ENCODE data around the gene DNAI1.
"Not testable (repeated sequence)": the region's sequence is repeated elsewhere in the genome, so short reads cannot be mapped to it uniquely, and the experiment has no call there.

Gene DNAI1

DNA sequence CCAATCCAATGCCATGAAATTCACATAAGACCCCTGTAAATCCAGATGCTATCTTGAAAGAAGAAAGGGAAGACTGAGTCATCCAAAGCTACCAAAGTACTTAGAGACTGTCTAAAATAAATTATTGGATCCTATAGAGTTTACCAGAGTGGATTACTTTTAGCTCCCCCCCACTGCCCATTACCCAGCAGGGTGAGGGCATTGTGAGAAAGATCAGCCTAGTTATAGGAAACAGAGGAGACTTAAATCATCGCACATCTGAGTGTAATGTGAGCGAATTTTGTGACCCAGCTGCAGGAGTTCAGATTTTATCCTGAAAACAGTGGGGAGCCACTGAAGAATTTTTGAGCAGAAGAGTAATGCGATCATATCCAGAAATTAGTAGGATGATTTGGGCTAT lies 65.7 kb downstream of the DNAI1 start:
- TF ChIP-seq CTCF (IDR thresholded peaks at IDR 0.05; ENCODE audit: low read depth, low read length): no peak
- DNase-seq (ENCODE audit: extremely low read depth, low read depth): no peak

DNA sequence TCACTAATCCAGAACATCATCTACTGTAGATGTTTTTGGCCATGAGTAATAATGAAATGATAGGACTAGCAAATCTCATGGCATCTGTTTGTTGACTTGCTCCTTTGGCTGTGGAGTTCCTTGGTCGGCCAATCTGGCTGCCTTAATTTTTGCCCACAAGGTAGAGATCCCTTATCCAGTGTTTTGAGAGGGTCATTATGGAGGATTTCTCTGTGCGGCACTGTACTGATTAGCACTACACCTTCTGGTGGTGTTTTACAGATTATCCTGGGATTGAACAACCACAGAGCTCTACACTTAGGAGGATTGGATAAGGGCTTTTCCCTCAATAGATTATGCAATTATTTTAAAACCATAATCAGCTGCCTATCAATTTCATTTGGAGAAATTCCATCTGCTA lies 67.4 kb downstream of the DNAI1 start:
- no peak for TF ChIP-seq CTCF (IDR thresholded peaks at IDR 0.05; ENCODE audit: low read depth, low read length)
- DNase-seq (ENCODE audit: extremely low read depth, low read depth): no peak

DNA sequence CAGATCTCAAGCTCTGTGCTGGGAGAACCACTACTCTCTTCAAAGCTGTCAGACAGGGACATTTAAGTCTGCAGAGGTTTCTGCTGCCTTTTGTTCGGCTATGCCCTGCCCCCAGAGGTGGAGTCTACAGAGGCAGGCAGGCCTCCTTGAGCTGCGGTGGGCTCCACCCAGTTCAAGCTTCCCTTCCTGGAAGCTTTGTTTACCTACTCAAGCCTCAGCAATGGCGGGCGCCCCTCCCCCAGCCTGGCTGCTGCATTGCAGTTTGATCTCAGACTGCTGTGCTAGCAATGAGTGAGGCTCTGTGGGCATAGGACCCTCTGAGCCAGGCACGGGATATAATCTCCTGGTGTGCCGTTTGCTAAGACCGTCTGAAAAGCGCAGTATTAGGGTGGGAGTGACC lies 73.4 kb downstream of the DNAI1 start:
- not testable (repeated sequence) for DNase-seq (ENCODE audit: extremely low read depth, low read depth)

- DNase-seq (ENCODE audit: extremely low read depth, low read depth): no peak
- no peak for TF ChIP-seq CTCF (IDR thresholded peaks at IDR 0.05; ENCODE audit: low read depth, low read length)
These were observed 78.1 kb downstream of the DNAI1 start for GRCh38 chr9:34536685-34537084.

DNA sequence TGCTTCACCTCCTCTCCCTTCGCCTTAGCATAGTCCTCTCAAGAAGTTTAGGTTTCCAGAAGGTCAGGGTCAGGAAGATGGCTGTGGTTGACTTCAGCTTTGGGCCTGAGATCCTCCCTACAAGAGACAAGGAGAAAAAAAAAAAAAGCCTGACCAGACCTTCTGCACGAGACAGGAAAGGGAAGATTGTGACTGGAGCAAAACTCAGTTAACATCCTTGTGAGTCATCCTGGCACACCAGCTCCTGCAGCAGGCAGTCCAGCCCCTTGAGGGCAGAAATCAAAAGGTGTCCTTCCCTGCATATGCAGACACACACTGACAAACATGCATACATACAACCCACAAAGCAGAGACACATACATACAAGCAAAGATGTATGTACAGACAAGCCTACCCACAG lies 82.2 kb downstream of the DNAI1 start:
- DNase-seq (ENCODE audit: extremely low read depth, low read depth): no peak
- TF ChIP-seq CTCF (IDR thresholded peaks at IDR 0.05; ENCODE audit: low read depth, low read length): no peak

- TF ChIP-seq CTCF (IDR thresholded peaks at IDR 0.05; ENCODE audit: low read depth, low read length): no peak
- DNase-seq (ENCODE audit: extremely low read depth, low read depth): no peak
These were observed 82.9 kb downstream of the DNAI1 start for GRCh38 chr9:34541540-34541939.

- DNase-seq (ENCODE audit: extremely low read depth, low read depth): no peak
- TF ChIP-seq CTCF (IDR thresholded peaks at IDR 0.05; ENCODE audit: low read depth, low read length): no peak
These were observed 85.4 kb downstream of the DNAI1 start for GRCh38 chr9:34544035-34544434.

DNA sequence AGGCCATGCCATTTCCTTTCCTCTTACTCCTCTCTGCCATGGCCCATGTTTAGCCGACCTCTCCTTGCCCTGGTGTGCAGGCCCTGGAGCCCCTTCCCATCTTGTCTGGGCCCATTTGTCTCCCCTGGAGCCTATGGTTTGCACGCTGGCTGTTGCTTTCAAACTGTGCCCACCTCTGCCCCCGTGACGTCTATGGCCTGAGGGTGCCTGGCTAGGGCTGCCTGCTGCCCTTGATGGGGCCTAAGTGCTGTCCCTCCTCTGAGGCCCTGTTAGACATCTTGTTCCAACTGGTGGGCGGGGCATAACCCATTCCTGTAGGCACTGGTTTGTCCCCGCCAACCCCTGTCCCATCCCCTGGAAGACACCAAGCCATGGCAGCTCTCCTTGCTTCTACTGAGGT lies 86.9 kb downstream of the DNAI1 start:
- no peak for TF ChIP-seq CTCF (IDR thresholded peaks at IDR 0.05; ENCODE audit: low read depth, low read length)
- no peak for DNase-seq (ENCODE audit: extremely low read depth, low read depth)

Measured in AG09319 (cell line).